Measurements from ENCODE around the gene ZNF860.
"Not testable (repeated sequence)": the region's sequence is repeated elsewhere in the genome, so short reads cannot be mapped to it uniquely, and the experiment has no call there.

The ZNF860 gene

GRCh38 chr3:32000877-32001276, 19.3 kb downstream of the ZNF860 start:
- no peak for DNase-seq

- no peak for DNase-seq
Measured at GRCh38 chr3:32002561-32003368, 21.2 kb downstream of the ZNF860 start.

DNA sequence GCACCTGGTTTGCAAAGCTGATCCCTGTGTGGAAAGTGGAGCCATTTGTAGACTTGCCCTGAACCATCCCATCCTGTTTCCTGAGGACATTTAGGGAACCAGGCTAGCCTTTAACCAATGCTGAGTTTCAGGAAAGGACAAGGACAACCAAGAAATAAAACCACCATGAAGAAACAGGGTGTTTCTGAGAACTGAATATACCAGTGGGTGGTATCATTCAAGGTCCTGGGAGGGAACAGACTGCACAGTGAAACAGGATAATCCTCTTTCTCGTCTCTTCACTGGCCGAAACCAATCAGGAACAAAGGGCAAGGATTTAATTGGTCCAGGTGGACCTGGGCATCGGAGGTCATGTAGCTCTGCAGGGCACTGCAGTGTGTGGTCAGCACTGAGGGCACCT, 21.8 kb downstream of the ZNF860 start:
- no peak for DNase-seq

DNA sequence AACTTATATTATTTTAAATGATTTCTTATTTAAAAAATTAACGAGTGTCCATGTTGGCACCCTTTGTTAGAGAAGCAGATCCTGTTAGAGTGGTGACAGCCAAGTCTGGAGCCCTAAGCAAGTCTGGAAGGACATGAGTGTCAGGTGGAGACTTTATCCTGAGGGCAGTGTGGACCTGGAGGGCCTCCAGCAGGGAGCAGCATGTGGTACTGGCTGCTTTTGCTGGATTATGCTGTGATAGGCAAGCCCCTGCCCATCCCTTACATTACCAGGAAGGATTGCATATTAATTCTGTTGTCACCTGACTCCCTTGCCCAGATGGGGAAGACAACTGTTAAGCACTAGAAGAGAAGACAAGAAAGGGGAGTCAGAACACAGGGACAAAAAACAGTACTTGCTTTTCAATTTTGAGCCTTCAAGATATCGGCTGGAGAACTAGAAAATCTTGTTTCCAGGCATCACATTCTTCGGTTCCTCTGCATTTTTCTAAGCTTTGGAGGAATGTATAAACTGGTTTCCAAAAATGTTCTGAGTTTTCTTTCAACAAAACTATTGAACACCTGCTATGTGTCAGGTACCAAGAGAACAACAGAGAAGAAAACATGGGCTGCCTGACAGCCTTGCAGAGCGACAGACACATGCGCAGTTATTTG, 22.7 kb downstream of the ZNF860 start:
- DNase-seq, result no peak

- DNase-seq, result no peak
Measured at GRCh38 chr3:32009101-32009500, 27.6 kb downstream of the ZNF860 start.

GRCh38 chr3:32009957-32010356, 28.4 kb downstream of the ZNF860 start:
- DNase-seq, result no peak

GRCh38 chr3:32010699-32011098, 29.1 kb downstream of the ZNF860 start:
- DNase-seq, result not testable (repeated sequence)

DNA sequence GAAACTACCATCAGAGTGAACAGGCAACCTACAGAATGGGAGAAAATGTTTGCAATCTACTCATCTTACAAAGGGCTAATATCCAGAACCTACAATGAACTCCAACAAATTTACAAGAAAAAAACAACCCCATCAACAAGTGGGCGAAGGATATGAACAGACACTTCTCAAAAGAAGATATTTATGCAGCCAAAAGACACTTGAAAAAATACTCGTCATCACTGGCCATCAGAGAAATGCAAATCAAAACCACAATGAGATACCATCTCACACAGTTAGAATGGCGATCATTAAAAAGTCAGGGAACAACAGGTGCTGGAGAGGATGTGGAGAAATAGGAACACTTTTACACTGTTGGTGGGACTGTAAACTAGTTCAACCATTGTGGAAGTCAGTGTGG, 34.1 kb downstream of the ZNF860 start:
- DNase-seq, result not testable (repeated sequence)

- no peak for DNase-seq
Measured at GRCh38 chr3:32017286-32017685, 35.7 kb downstream of the ZNF860 start.

- DNase-seq, result no peak
Measured at GRCh38 chr3:32018757-32019564, 37.4 kb downstream of the ZNF860 start.

- no peak for DNase-seq
Measured at GRCh38 chr3:32021155-32021554, 39.6 kb downstream of the ZNF860 start.

- no peak for DNase-seq
Measured at GRCh38 chr3:32021748-32022147, 40.2 kb downstream of the ZNF860 start.

DNA sequence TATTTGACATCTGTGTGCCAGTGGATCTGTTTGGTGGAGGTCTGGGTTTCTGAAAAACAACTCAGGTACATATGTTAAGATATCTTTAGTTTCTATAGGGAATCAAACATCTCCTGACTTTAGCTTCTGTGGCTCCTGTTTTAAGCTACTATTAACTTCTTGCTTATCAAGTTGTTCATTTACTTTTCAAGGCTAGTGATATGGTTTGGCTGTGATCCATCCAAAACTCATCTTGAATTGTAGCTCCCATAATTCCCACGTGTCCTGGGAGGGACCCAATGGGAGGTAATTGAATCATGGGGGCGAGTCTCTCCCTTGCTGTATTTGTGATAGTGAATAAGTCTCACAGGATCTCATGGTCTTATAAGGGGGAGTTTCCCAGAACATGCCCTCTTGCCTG, 41.4 kb downstream of the ZNF860 start:
- no peak for DNase-seq

DNA sequence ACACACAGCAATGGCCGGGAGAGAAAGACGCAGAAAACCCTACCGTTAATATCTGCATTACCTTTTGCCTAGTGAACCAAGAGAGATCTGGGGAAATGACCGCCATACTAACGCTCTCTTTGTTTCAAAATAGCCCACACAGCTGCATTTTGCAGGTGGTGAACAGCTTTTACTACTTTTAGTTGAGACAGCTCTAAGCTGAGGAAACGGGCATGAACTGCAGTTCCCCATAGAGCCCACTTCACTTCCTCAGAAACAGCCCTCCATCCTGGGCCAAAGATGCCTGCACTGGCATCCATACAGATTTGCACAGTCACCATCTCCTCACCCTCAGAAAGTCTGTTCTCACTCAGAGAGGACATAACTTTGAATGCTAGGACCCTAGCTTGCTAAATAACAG, 45.0 kb downstream of the ZNF860 start:
- no peak for DNase-seq

DNA sequence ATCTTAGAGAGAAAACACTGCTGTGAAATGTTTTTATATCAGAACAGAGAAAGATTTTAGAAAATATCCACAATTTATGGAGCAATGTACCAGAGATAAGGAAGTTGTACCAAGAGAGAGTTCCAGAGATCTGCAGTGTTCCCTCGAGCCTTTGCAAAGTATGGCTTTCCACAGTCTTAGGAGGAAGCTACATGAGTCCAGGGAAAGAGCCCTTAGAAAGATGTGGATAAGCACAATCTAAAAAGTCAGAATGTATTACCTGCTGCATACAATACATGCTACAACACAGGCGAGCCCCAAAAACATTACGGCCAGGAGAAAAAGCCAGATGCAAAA, 56.4 kb downstream of the ZNF860 start:
- DNase-seq, result no peak

GRCh38 chr3:32041316-32041715, 59.8 kb downstream of the ZNF860 start:
- DNase-seq, result no peak
